ENCODE results near the gene RSPH9. TPM values are rescaled to one million over a fixed set of nuclear protein-coding genes. Genes with fewer than 3 reads are reported as not detected.
A peak's percentile ranks its signal among the peaks of the same experiment; 100 is the strongest.

Gene RSPH9
- total and polyA plus RNA-seq, 7 donors, result 0.11 to 0.59 (median 0.44) TPM; not detected in 3

DNA sequence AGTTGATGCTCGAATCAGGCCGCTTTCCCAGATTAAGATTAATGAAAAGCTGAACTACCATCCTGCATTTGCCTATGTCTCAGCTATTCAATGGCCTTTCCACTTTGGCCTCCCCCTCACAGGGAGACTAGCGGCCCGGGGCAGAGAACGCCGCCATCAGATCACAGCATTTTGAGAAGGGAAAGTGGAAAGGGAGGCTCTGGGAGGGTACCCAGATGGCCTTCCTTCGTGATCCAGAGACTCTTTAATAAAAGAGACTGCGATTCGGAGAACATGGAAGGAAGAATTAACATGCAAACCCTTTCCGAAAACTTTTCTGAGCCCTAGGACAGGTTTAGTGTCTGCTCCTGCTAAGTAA lies 42.2 kb downstream of the RSPH9 start:
- Histone ChIP-seq H3K27me3 (ENCODE audit: insufficient read depth in 3 of 3, low read length in 2 of 3) (no peaks in the 10 kb centered on the region), H3K36me3 (ENCODE audit: insufficient read depth in 1 of 2, low read depth in 1 of 2) (peaks cover 0 to 4% of the 10 kb centered on the region in 2 donors), H3K4me3 (peak overlapping the region; percentile 98), H3K27ac (peak overlapping the region; percentile 87), H3K9me3 (no peaks in the 10 kb centered on the region), H3K4me1 (peaks cover 50% of the 10 kb centered on the region)
- WGBS, 3 donors, result 5 to 8% (median 6%) methylated on average over 10 of the region's 10 CpGs
- TF ChIP-seq, protein P1, sequence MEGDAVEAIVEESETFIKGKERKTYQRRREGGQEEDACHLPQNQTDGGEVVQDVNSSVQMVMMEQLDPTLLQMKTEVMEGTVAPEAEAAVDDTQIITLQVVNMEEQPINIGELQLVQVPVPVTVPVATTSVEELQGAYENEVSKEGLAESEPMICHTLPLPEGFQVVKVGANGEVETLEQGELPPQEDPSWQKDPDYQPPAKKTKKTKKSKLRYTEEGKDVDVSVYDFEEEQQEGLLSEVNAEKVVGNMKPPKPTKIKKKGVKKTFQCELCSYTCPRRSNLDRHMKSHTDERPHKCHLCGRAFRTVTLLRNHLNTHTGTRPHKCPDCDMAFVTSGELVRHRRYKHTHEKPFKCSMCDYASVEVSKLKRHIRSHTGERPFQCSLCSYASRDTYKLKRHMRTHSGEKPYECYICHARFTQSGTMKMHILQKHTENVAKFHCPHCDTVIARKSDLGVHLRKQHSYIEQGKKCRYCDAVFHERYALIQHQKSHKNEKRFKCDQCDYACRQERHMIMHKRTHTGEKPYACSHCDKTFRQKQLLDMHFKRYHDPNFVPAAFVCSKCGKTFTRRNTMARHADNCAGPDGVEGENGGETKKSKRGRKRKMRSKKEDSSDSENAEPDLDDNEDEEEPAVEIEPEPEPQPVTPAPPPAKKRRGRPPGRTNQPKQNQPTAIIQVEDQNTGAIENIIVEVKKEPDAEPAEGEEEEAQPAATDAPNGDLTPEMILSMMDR (IDR thresholded peaks at IDR 0.05), result no peak
- ATAC-seq (peak in 1 of 4 donors; percentile 46), DNase-seq (no peak)
- intact Hi-C loops (cut with DNase I), result no loop called here

DNA sequence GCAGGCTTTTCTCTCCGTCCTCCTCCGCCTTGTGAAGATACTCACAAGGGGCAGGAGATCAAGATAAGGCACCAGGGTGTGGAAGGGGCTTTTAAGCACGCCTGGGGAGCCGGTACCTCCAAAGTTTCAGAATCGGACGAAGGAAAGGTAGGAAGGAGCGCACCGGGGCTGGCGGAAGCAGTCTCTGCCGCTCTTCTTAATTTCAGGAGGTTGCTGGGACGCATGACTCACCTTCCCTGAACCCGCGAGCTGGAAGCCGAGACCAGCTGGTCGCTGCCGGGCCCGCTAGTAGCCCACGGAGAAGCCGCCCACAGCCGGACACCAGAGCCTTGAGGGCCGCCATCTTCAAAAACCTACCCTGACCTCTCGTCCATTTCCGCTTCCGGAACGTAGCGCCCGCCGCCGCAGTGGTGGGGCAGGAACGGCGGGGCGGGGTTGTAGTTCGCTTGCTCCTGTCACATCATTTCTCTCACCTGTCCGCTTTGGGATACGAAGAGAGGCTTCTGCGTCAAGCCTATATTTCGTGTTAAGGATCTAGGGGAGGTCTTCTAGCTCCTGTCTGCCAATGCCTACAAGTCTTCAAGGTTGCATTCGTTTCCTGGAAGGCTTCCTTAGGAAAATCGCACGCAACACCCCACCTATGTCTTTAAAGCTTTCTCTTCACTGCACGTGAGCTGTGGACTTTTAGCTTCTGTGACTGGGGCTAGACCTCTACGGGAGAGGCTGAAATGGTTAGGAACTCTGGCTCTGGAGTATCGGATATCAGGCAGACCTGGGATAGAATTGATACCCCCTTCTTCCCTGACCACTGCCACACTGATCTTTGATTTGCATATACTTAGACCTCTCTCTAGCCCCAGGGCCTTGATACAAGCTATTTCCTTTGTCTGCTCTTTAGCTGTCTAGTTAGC lies 42.9 kb downstream of the RSPH9 start, which contains the start of gene MRPS18A:
Gene MRPS18A (minus strand): TSS at position 355 of the 911 bp plus-strand sequence. CDS start 12 bp downstream, at position 343.
- Histone ChIP-seq H3K4me1 (peaks cover 43% of the 10 kb centered on the region), H3K9me3 (no peaks in the 10 kb centered on the region), H3K36me3 (ENCODE audit: insufficient read depth in 1 of 2, low read depth in 1 of 2) (no peaks in the 10 kb centered on the region), H3K27ac (peak within 1 kb of the TSS; percentile 87), H3K27me3 (ENCODE audit: insufficient read depth in 3 of 3, low read length in 2 of 3) (no peaks in the 10 kb centered on the region), H3K4me3 (peak within 1 kb of the TSS; percentile 98)
- intact Hi-C loops (cut with DNase I), result no loop called here
- DNase-seq (peak; percentile 86 to 92), ATAC-seq (peak; percentile 97 to 98 (median 98))
- 7 to 15% (median 9%) methylated on average over 43 of the region's 43 CpGs for WGBS, 3 donors
- TF ChIP-seq, protein P1 (IDR thresholded peaks at IDR 0.05), result no peak

DNA sequence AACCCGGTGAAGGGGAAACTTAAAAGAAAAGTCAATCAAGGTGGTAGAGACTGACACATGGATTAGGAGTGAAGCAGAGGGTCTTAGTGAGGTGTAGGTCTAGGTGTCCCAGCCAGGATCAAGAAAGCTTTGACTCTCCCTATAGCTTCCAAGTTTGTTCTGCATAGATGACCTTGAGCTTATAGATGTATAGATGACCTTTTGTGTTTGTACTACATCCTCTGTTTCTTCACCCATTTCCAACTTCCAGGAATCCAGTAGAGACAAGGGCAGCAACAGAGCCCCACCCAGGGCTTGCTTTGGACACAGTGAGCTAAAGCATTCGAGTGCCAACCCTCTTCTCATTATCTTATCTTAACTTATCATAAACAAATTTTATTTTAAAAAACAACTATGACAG lies 44.6 kb downstream of the RSPH9 start:
- Histone ChIP-seq H3K9me3 (no peaks in the 10 kb centered on the region), H3K4me1 (peaks cover 26% of the 10 kb centered on the region), H3K27me3 (ENCODE audit: insufficient read depth in 3 of 3, low read length in 2 of 3) (no peaks in the 10 kb centered on the region), H3K27ac (no peak overlapping the region), H3K4me3 (no peak overlapping the region), H3K36me3 (ENCODE audit: insufficient read depth in 1 of 2, low read depth in 1 of 2) (no peaks in the 10 kb centered on the region)
- ATAC-seq (no peak), DNase-seq (no peak)
- WGBS, 3 donors, result 72 to 90% (median 81%) methylated on average over 2 of the region's 2 CpGs
- intact Hi-C loops (cut with DNase I), result no loop called here
- TF ChIP-seq, protein P1 (IDR thresholded peaks at IDR 0.05), result no peak

DNA sequence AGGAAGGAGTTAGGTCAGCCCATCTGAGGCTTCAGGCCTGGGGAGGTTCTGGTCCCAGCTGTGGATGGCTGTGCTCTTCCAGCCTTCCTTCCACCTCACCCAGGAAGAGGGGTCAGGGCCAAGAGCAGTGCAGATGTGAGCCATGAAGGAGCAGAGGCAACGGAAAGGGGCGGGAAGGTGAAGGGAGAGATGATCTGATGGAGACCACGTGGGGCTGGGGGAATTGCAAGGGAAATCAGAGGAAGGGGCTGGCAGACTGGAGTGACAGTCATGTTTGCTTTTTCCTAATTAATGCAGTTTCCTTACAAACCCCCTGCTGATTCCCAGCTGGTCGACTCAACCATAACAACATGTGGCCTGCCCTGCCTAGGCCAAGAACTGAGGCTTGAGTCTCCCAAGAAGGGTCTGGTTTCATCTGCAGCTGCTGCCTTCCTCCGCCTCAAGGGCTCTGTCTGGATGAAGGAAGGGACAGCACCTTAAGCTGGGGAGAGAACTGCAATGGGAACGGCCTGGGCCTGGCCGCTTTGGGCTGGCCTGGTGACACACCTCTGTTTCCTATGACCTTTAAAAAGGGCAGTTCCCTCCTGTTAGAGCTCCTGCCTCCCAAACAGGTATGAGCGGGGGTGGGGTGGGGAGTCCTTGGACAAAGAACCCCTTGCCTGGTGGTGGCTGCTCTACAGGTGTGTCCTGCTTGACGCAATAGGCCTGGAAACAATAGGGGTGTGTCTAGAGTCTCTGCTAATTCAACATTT lies 50.6 kb downstream of the RSPH9 start:
- TF ChIP-seq, protein P1 (IDR thresholded peaks at IDR 0.05), result no peak
- peak overlapping the region; percentile 66 for H3K27ac ChIP-seq
- H3K27me3 ChIP-seq (ENCODE audit: insufficient read depth in 3 of 3, low read length in 2 of 3), result no peaks in the 10 kb centered on the region
- H3K9me3 ChIP-seq, result no peaks in the 10 kb centered on the region
- WGBS, 3 donors, result 58 to 74% (median 63%) methylated on average over 9 of the region's 9 CpGs
- ATAC-seq (peak; percentile 16 to 73 (median 43)), DNase-seq (peak in 1 of 2 donors; percentile 69)
- H3K4me1 ChIP-seq, result peaks cover 35% of the 10 kb centered on the region
- intact Hi-C loops (cut with DNase I), result no loop called here
- H3K4me3 ChIP-seq, result no peak overlapping the region
- H3K36me3 ChIP-seq (ENCODE audit: insufficient read depth in 1 of 2, low read depth in 1 of 2), result no peaks in the 10 kb centered on the region

All from psoas muscle (tissue), 8 donors.